ENCODE measurements around the gene RBM47.
"Not testable (repeated sequence)": the region's sequence is repeated elsewhere in the genome, so short reads cannot be mapped to it uniquely, and the experiment has no call there.

The RBM47 gene

DNA sequence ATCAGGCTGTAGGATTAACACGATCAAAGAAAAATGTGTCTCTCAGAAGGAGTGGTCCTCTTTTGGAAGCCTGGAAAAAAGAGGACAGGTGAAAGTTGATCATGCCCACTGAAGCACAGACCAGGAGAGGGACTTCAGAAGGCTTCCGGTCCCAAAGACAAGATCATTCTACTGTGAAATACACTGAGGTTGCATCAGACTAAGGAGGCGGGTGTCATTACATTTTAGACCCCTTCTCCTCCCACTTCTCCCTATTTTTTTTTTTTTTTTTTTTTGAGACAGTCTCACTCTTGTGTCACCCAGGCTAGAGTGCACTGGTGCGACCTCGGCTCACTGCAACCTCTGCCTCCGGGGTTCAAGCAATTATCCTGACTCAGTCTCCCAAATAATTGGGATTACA is 67.5 kb downstream of the RBM47 start:
- DNase-seq (ENCODE audit: low spot score) = no peak

- not testable (repeated sequence) for DNase-seq (ENCODE audit: low spot score)
Observed at GRCh38 chr4:40561543-40562177, 68.0 kb downstream of the RBM47 start.

- no peak for DNase-seq (ENCODE audit: low spot score)
Observed at GRCh38 chr4:40559585-40560465, 69.8 kb downstream of the RBM47 start.

GRCh38 chr4:40557736-40558135 is 71.9 kb downstream of the RBM47 start:
- no peak for DNase-seq (ENCODE audit: low spot score)

DNA sequence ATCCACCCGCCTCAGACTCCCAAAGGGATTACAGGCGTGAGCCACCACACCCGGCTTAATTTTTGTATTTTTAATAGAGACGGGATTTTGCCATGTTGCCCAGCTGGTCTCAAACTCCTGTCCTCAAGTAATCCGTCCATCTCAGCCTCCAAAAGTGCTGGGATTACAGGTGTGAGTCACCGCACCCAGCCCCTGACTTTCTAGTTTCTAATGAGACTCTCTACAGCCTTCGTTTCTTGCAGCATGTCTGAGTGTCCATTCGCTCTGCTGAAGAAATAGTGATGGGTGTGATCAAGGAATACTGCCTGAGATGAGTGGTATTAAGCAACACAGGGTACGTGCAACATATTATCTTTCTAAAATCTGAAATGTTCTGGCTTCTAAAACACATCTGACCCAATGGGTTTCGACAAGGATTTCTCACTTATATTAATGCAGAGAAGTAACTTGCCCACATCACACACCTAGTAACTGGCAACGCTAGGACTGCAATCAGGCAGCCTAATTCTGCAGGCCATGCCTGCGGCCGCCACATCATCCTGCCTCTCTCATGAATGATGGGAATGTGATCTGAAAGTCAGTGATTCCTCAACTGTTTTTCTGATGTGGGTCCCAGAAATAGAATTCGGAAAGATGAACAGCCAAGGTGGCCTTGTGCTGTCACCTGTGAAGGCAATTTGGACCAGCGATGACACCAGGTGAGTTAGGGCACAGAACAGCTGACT is 74.3 kb downstream of the RBM47 start:
- DNase-seq (ENCODE audit: low spot score) = no peak

DNA sequence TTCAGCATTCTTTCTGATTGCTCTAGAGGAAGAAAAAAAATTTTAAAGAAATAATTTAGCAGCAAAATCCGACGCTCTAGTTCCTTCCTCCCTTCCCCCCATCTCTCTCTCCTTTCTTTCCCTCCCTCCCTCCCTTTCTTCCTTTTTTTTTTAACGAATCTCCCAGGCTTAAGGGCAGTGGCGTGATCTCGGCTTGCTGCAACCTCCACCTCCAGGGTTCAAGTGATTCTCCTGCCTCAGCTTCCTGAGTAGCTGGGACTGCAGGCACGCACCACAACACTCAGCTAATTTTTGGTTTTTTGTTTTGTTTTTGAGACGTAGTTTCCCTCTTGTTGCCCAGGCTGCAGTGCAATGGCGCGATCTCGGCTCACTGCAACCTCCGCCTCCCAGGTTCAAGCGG is 75.0 kb downstream of the RBM47 start:
- DNase-seq (ENCODE audit: low spot score) = not testable (repeated sequence)

GRCh38 chr4:40553995-40554394 is 75.7 kb downstream of the RBM47 start:
- no peak for DNase-seq (ENCODE audit: low spot score)

GRCh38 chr4:40552536-40552935 is 77.1 kb downstream of the RBM47 start:
- no peak for DNase-seq (ENCODE audit: low spot score)

- not testable (repeated sequence) for DNase-seq (ENCODE audit: low spot score)
Observed at GRCh38 chr4:40551568-40552136, 78.0 kb downstream of the RBM47 start.

GRCh38 chr4:40550948-40551462 is 78.7 kb downstream of the RBM47 start:
- DNase-seq (ENCODE audit: low spot score) = peak; percentile 87

DNA sequence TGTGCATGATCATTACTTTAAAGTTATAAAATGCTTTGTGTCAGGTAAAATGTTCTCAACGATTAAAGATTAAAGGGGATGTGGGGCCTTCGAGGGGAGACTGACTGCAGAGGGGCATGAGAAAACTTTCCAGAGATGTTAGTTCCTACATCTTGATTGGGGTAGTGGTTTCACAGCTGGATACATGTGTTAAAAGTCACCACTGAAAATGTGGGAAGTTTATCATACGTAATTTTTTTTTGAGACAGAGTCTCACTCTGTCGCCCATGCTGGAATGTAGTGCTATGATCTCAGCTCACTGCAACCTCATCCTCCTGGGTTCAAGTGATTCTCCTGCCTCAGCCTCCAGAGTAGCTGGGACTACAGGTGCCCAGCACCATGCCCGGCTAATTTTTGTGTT is 79.5 kb downstream of the RBM47 start:
- no peak for DNase-seq (ENCODE audit: low spot score)

- no peak for DNase-seq (ENCODE audit: low spot score)
Observed at GRCh38 chr4:40548256-40548655, 81.4 kb downstream of the RBM47 start.

- DNase-seq (ENCODE audit: low spot score) = no peak
Observed at GRCh38 chr4:40547789-40548132, 81.9 kb downstream of the RBM47 start.

DNA sequence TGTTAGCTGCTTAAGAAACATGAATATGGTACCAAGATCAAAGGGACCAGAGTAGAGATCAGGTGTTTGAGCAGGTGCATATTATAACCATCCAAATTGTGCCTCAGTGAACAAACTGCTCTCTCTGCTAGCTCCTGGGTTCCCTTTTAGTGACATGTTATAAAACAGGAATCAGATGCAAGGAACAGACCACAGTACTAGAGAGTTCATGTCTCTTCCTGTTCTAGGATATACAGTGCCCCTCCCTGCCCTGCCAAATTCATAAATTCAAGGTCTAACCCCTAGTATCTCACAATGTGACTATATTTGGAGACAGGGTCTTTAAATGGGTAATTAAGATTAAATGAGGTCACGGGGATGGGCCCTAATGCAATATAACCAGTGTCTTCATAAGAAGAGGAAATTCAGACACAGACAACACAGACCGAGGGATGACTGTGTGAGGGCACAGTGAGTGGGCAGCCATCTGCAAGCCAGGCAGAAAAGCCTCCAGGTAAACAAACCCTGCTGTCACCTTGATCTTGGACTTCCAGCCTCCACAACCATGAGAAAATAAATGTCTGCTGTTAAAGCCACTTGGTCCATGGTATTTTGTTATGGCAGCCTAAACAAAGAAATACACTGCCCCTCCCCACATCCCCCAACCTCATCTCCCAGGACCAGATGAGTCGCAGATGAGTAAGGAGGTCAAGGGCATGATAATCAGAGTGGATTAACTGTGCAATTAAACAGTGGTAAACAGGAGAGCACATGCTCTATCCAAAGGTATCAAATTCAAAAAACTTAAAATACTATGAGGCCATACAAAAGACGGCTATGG is 82.5 kb downstream of the RBM47 start:
- DNase-seq (ENCODE audit: low spot score) = no peak

DNA sequence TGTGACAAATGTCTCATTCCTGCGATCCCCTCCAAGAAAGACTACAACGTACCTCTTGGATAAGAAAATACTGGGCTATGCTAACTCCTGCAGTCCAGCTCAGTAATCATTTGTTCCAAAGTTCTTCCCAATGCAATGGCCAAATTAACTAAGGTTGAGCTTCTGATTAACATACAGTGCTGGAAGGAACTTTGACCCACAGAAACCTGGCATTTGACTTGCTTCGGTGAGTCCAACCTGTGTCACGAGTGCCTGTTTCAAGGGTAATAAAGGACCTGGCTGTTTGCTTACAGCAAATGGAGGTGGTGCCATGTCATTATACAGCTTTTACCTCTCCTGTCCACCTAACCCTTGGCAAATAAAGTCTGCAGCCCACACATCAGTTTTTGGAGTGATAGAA is 83.2 kb downstream of the RBM47 start:
- DNase-seq (ENCODE audit: low spot score) = no peak

DNA sequence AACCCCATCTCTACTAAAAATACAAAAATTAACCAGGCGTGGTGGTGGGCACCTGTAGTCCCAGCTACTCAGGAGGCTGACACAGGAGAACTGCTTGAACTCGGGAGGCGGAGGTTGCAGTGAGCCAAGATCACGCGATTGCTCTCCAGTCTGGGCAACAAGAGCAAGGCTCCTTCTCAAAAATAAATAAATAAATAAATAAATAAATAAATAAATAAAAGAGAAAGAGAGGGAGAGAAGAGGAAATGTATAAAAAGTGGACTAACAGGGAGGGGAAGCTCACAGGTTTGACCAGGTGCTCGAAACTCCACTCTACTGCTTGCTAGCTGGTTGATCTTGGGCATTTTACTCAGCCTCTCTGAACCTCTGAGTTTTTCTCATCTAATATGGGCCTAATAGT is 84.2 kb downstream of the RBM47 start:
- not testable (repeated sequence) for DNase-seq (ENCODE audit: low spot score)

- no peak for DNase-seq (ENCODE audit: low spot score)
Observed at GRCh38 chr4:40544221-40544620, 85.4 kb downstream of the RBM47 start.

DNA sequence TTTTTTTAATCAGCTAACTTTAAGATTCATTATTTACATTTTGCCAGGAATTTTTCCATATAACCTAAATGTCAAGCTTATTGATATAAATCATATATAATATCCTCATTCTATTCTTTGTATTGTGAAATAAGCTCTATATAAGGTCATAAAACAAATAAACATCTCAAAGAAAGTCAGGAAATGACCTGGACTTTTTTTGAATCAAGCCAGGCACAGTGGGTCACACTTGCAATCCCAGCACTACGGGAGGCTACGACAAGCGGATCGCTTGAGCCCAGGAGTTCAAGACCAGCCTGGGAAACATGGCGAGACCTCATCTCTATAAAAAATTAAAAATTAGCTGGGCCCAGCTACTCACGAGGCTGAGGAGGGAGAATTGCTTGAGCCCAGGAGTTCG is 88.9 kb downstream of the RBM47 start:
- no peak for DNase-seq (ENCODE audit: low spot score)

GRCh38 chr4:40536032-40536431 is 93.6 kb downstream of the RBM47 start:
- DNase-seq (ENCODE audit: low spot score) = peak; percentile 57

GRCh38 chr4:40531636-40532023 is 98.0 kb downstream of the RBM47 start:
- no peak for DNase-seq (ENCODE audit: low spot score)

GRCh38 chr4:40530961-40531635 is 98.6 kb downstream of the RBM47 start:
- DNase-seq (ENCODE audit: low spot score) = no peak

Measured in NAMALWA (cell line).